CD14-positive monocyte (primary cell): ENCODE results near the gene TSPOAP1. TPM values are rescaled to one million over a fixed set of nuclear protein-coding genes. Genes with fewer than 3 reads are reported as not detected.

ENCODE experiments used
- DNase-seq, 3 donors: peaks; one replicate each; pipeline ENCODE4 v3.0.0-alpha.2; 2011 to 2022
- H2AFZ ChIP-seq: 2 replicates; pipeline ENCODE4 v1.6.0; 2012; ENCODE audit warnings: mild to moderate bottlenecking, low read depth, low read length, inconsistent platforms; ENCODE audit not compliant: insufficient read depth, poor library complexity, severe bottlenecking
- H3K27ac ChIP-seq, 2 donors: 1 replicate in 1 of 2; 2 replicates in 1 of 2; pipeline ENCODE4 v1.5.1; 2012 to 2013; ENCODE audit warnings: low read length in 2 of 2, control low read depth in 1 of 2, inconsistent platforms in 1 of 2, low read depth in 1 of 2, mild to moderate bottlenecking in 1 of 2
- H3K27me3 ChIP-seq, 2 donors: one replicate each; pipeline versions ENCODE4 v1.6.0 to v1.6.1; 2011 to 2013; ENCODE audit warnings: low read length in 2 of 2; ENCODE audit not compliant: control insufficient read depth in 2 of 2, insufficient read depth in 2 of 2
- H3K36me3 ChIP-seq, 2 donors: replicated peaks in 1 of 2; 1 replicate in 1 of 2; 2 replicates in 1 of 2; pipeline versions ENCODE4 v1.5.1 to v1.6.1; 2012 to 2013; ENCODE audit warnings: low read length in 2 of 2, control low read depth in 1 of 2, inconsistent platforms in 1 of 2, mild to moderate bottlenecking in 1 of 2; ENCODE audit not compliant: insufficient read depth in 2 of 2, control insufficient read depth in 1 of 2
- H3K4me1 ChIP-seq, 2 donors: 1 replicate in 1 of 2; 2 replicates in 1 of 2; pipeline versions ENCODE4 v1.5.1 to v1.6.1; 2012 to 2013; ENCODE audit warnings: low read length in 2 of 2, control low read depth in 1 of 2, inconsistent platforms in 1 of 2, mild to moderate bottlenecking in 1 of 2, moderate library complexity in 1 of 2; ENCODE audit not compliant: insufficient read depth in 2 of 2, control insufficient read depth in 1 of 2
- H3K4me2 ChIP-seq: replicated peaks from 2 replicates; pipeline ENCODE3; 2012; ENCODE audit warnings: low read length, moderate library complexity, mild to moderate bottlenecking; ENCODE audit not compliant: poor library complexity, severe bottlenecking; ENCODE audit errors: extremely low read depth
- H3K4me3 ChIP-seq, 3 experiments: fragments of 200-600 bp in 1 of 3; sonication (generic) in 1 of 3; replicated peaks in 1 of 3; 1 replicate in 2 of 3; 2 replicates in 1 of 3; pipeline ENCODE4 v1.5.1; 2011 to 2013; ENCODE audit warnings: low read length in 3 of 3, mild to moderate bottlenecking in 3 of 3, control low read depth in 2 of 3, low read depth in 2 of 3, inconsistent platforms in 1 of 3, moderate library complexity in 1 of 3
- H3K79me2 ChIP-seq: 2 replicates; pipeline ENCODE4 v1.6.0; 2012; ENCODE audit warnings: mild to moderate bottlenecking, control low read depth, inconsistent platforms, low read length, moderate library complexity; ENCODE audit not compliant: insufficient read depth
- H3K9ac ChIP-seq: 2 replicates; pipeline ENCODE4 v1.6.0; 2017; ENCODE audit warnings: low read length, mild to moderate bottlenecking; ENCODE audit not compliant: insufficient read depth, poor library complexity, severe bottlenecking
- H3K9me3 ChIP-seq, 2 donors: replicated peaks in 1 of 2; 1 replicate in 1 of 2; 2 replicates in 1 of 2; pipeline versions ENCODE4 v1.5.1 to v1.6.1; 2012 to 2013; ENCODE audit warnings: low read length in 2 of 2, control low read depth in 1 of 2; ENCODE audit not compliant: control insufficient read depth in 1 of 2, insufficient read depth in 1 of 2
- H4K20me1 ChIP-seq: 2 replicates; pipeline ENCODE4 v1.6.0; 2012; ENCODE audit warnings: mild to moderate bottlenecking, low read length, control low read depth, moderate library complexity; ENCODE audit not compliant: insufficient read depth
- H3K27ac Mint-ChIP-seq, 7 donors: one replicate each; pipeline ENCODE4 v1.8.0; 2020; ENCODE audit warnings: mild to moderate bottlenecking in 7 of 7, mixed read lengths in 7 of 7, moderate library complexity in 6 of 7, inconsistent platforms in 2 of 7
- H3K27me3 Mint-ChIP-seq, 3 donors: one replicate each; pipeline ENCODE4 v1.8.0; 2021 to 2022; ENCODE audit warnings: low read depth in 3 of 3, mild to moderate bottlenecking in 3 of 3, mixed read lengths in 3 of 3, moderate library complexity in 3 of 3, inconsistent platforms in 1 of 3
- H3K36me3 Mint-ChIP-seq, 2 donors: one replicate each; pipeline ENCODE4 v1.8.0; 2020; ENCODE audit warnings: mixed read lengths in 2 of 2, inconsistent platforms in 1 of 2, mild to moderate bottlenecking in 1 of 2
- H3K4me1 Mint-ChIP-seq: one replicate; pipeline ENCODE4 v1.8.0; 2020; ENCODE audit warnings: mild to moderate bottlenecking, mixed read lengths
- H3K4me3 Mint-ChIP-seq, 2 donors: one replicate each; pipeline ENCODE4 v1.8.0; 2020; ENCODE audit warnings: mild to moderate bottlenecking in 2 of 2, mixed read lengths in 2 of 2, moderate library complexity in 1 of 2
- H3K9me3 Mint-ChIP-seq, 7 donors: one replicate each; pipeline ENCODE4 v1.8.0; 2020 to 2022; ENCODE audit warnings: mixed read lengths in 7 of 7, mild to moderate bottlenecking in 6 of 7, moderate library complexity in 6 of 7, inconsistent platforms in 2 of 7
- CTCF ChIP-seq: fragments of 200-600 bp; IDR thresholded peaks from one replicate; pipeline ENCODE4 v1.8.0; 2022; ENCODE audit warnings: antibody characterized with exemption, mild to moderate bottlenecking
- WGBS: methylation state at CpG from one replicate; pipeline ENCODE4 v1.1.5; 2013; ENCODE audit warnings: missing lambda C conversion rate; ENCODE audit not compliant: insufficient coverage; 5-methylcytosine and 5-hydroxymethylcytosine counted together
- intact Hi-C, 2 donors: fragments of 100-400 bp; cut with micrococcal nuclease; formaldehyde crosslinking; loops; one replicate each; pipeline versions ENCODE4 v1.15.0 to v1.15.1; 2023
- polyA plus RNA-seq, 3 donors: library from polyadenylated mRNA; depleted of rRNA in 1 of 3; unstranded in 2 of 3; stranded (reverse) in 1 of 3; fragments of 300-500 nt in 2 of 3; fragments of >200 nt in 1 of 3; fragmentation: Illumina TruSeq in 2 of 3; gene quantifications; 1 replicate in 2 of 3; 2 replicates in 1 of 3; pipeline ENCODE4 v1.2.3, GENCODE V29; 2012 to 2021

TSPOAP1 gene
- polyA plus RNA-seq, 3 donors: 0.10 to 14.0 (median 0.18) TPM

GRCh38 chr17:58311429-58311894, 17.1 kb downstream of the TSPOAP1 start:
- peaks cover 24 to 27% of the 10 kb centered on the region in 2 donors for H3K4me1 ChIP-seq
- Mint-ChIP-seq H3K27ac (no peak overlapping the region), H3K9me3 (no peaks in the 10 kb centered on the region)

More at GRCh38 chr17:58311429-58311894, 17.1 kb downstream of the TSPOAP1 start:
- no peaks in the 10 kb centered on the region for H3K27me3 ChIP-seq
- peaks cover 33% of the 10 kb centered on the region for H3K4me1 Mint-ChIP-seq
- intact Hi-C loops: loop anchor here (10.0 kb wide), 2 partner anchors 53 to 133 kb away; no protein-coding TSS in a partner anchor
- WGBS: 97% methylated on average over 6 of the region's 9 CpGs
- H4K20me1 ChIP-seq: no peaks in the 10 kb centered on the region
- H3K36me3 Mint-ChIP-seq: peaks cover 0 to 4% of the 10 kb centered on the region in 2 donors
- H3K4me3 Mint-ChIP-seq: no peak overlapping the region
- no peak for TF ChIP-seq CTCF
- no peaks in the 10 kb centered on the region for H3K79me2 ChIP-seq
- peaks cover 12 to 27% (median 19%) of the 10 kb centered on the region in 3 donors for H3K27me3 Mint-ChIP-seq
- H3K9ac ChIP-seq: no peak overlapping the region
- H3K27ac ChIP-seq: no peak overlapping the region
- no peaks in the 10 kb centered on the region for H3K9me3 ChIP-seq
- DNase-seq: no peak
- no peak overlapping the region for H3K4me2 ChIP-seq
- H3K36me3 ChIP-seq: no peaks in the 10 kb centered on the region
- no peak overlapping the region for H2AFZ ChIP-seq
- no peak overlapping the region for H3K4me3 ChIP-seq
